Posterior vena cava (tissue), 2 donors: ENCODE measurements around the gene LY9. TPM values are rescaled to one million over a fixed set of nuclear protein-coding genes. Genes with fewer than 3 reads are reported as not detected.
"Not testable (repeated sequence)": the region's sequence is repeated elsewhere in the genome, so short reads cannot be mapped to it uniquely, and the experiment has no call there.

Experiments used
- DNase-seq: peaks from one replicate; pipeline ENCODE4 v3.0.0-alpha.2; 2020; ENCODE audit warnings: low spot score
- intact Hi-C, 2 donors: fragments of 100-400 bp; cut with DNase I; formaldehyde crosslinking; loops; one replicate each; pipeline versions ENCODE4 v1.14.1 to v1.14.2; 2022 to 2023
- total RNA-seq, 2 donors: library from RNA; stranded (reverse); fragmentation: NEBNext Ultra II Directional; extraction: Animal tissue kit (Norgen Biotek cat#: 25700); gene quantifications; one replicate each; pipeline ENCODE4 v1.2.1, GENCODE V29; 2021
- donor health status: DM: yes; HTN: yes; CAD: no.
- donor health status: DM: yes; HTN: yes; CAD: no.

The LY9 gene
- total RNA-seq, 2 donors from 2014 or later: 0.32 to 0.52 TPM

- intact Hi-C loops: no loop called here
- no peak for DNase-seq
Measured at GRCh38 chr1:160768295-160768657, 27.7 kb upstream of the LY9 start.

GRCh38 chr1:160772331-160772730 is 23.6 kb upstream of the LY9 start:
- DNase-seq: no peak
- intact Hi-C loops: no loop called here

- intact Hi-C loops: no loop called here
- DNase-seq: no peak
Measured at GRCh38 chr1:160773093-160773492, 22.9 kb upstream of the LY9 start.

- intact Hi-C loops: no loop called here
- no peak for DNase-seq
Measured at GRCh38 chr1:160774886-160775719, 20.9 kb upstream of the LY9 start.

GRCh38 chr1:160776178-160776577 is 19.8 kb upstream of the LY9 start:
- DNase-seq: no peak
- intact Hi-C loops: no loop called here

- intact Hi-C loops: no loop called here
- DNase-seq: no peak
Measured at GRCh38 chr1:160777486-160778089, 18.4 kb upstream of the LY9 start.

GRCh38 chr1:160778976-160779375 is 17.0 kb upstream of the LY9 start:
- intact Hi-C loops: no loop called here
- no peak for DNase-seq

GRCh38 chr1:160779626-160780397 is 16.2 kb upstream of the LY9 start:
- intact Hi-C loops: no loop called here
- DNase-seq: no peak

GRCh38 chr1:160780398-160780755 is 15.6 kb upstream of the LY9 start:
- intact Hi-C loops: no loop called here
- no peak for DNase-seq

- DNase-seq: no peak
- intact Hi-C loops: no loop called here
Measured at GRCh38 chr1:160781186-160781766, 14.7 kb upstream of the LY9 start.

GRCh38 chr1:160781914-160782689 is 13.9 kb upstream of the LY9 start:
- no peak for DNase-seq
- intact Hi-C loops: no loop called here

- intact Hi-C loops, DNase-seq: not testable (repeated sequence)
Measured at GRCh38 chr1:160782988-160783765, 12.8 kb upstream of the LY9 start.

- intact Hi-C loops: no loop called here
- DNase-seq: no peak
Measured at GRCh38 chr1:160789051-160789701, 6.8 kb upstream of the LY9 start.

GRCh38 chr1:160789702-160790611 is 6.0 kb upstream of the LY9 start:
- intact Hi-C loops: no loop called here
- no peak for DNase-seq

- intact Hi-C loops: no loop called here
- DNase-seq: no peak
Measured at GRCh38 chr1:160794376-160794775, 1.6 kb upstream of the LY9 start.

GRCh38 chr1:160797271-160797709 is 1.3 kb downstream of the LY9 start:
- DNase-seq: no peak
- intact Hi-C loops: no loop called here

- DNase-seq: no peak
- intact Hi-C loops: no loop called here
Measured at GRCh38 chr1:160797861-160798273, 1.9 kb downstream of the LY9 start.
